Measurements from ENCODE around the gene CHD9. TPM values are rescaled to one million over a fixed set of nuclear protein-coding genes. Genes with fewer than 3 reads are reported as not detected.

Gene CHD9
- total RNA-seq, 1 experiment from 2014 or later = 18.9 TPM

DNA sequence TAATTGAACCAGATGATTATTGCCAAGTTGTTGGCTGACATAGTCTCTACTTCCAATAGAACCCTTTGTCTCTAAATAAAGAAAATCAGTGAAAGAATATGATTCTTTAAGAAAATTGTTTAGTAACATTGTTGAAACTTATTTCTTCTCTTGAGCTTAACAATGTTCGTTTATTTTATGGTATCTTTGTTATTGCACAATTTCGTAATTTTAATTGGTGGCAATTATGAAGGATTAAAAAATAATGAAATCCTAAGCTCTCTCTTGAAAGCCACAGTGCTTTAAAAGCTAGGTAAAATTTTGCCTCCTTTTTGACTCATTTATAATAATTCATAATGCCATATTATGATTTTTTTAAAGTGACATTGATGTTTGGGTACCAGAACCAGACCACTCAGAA, 230.4 kb downstream of the CHD9 start:
- Histone ChIP-seq H3K4me1 (ENCODE audit: control insufficient read depth in 1 of 2, insufficient read depth in 2 of 2, low read length in 2 of 2) (no peaks in the 10 kb centered on the region), H3K9me2 (ENCODE audit: insufficient read depth) (no peaks in the 10 kb centered on the region), H3K27me3 (ENCODE audit: insufficient read depth, low read length) (no peaks in the 10 kb centered on the region), H3K9me3 (ENCODE audit: control insufficient read depth in 1 of 2, insufficient read depth in 1 of 2, low read depth in 1 of 2, low read length in 2 of 2) (no peaks in the 10 kb centered on the region), H4K20me1 (ENCODE audit: insufficient read depth) (no peaks in the 10 kb centered on the region), H3K79me2 (ENCODE audit: insufficient read depth, low read length) (no peaks in the 10 kb centered on the region), H3K9ac (ENCODE audit: low read length) (no peak overlapping the region), H3K36me3 (ENCODE audit: control insufficient read depth in 1 of 2, insufficient read depth in 2 of 2, low read length in 2 of 2) (0 out of 4 replicates have a peak, but pooled peaks cover 0 to 2% of the 10 kb centered on the region in 2 experiments), H3K4me3 (replicated peaks in 1 of 2; ENCODE audit: low read depth in 1 of 2, low read length in 2 of 2) (no peak overlapping the region), H2AFZ (ENCODE audit: low read depth, low read length, poor library complexity, severe bottlenecking) (no peak overlapping the region), H3K27ac (ENCODE audit: low read depth, low read length) (no peak overlapping the region), H3K4me2 (ENCODE audit: low read length) (no peak overlapping the region)
- CTCF ChIA-PET = no interaction called here
- TF ChIP-seq, protein P1, sequence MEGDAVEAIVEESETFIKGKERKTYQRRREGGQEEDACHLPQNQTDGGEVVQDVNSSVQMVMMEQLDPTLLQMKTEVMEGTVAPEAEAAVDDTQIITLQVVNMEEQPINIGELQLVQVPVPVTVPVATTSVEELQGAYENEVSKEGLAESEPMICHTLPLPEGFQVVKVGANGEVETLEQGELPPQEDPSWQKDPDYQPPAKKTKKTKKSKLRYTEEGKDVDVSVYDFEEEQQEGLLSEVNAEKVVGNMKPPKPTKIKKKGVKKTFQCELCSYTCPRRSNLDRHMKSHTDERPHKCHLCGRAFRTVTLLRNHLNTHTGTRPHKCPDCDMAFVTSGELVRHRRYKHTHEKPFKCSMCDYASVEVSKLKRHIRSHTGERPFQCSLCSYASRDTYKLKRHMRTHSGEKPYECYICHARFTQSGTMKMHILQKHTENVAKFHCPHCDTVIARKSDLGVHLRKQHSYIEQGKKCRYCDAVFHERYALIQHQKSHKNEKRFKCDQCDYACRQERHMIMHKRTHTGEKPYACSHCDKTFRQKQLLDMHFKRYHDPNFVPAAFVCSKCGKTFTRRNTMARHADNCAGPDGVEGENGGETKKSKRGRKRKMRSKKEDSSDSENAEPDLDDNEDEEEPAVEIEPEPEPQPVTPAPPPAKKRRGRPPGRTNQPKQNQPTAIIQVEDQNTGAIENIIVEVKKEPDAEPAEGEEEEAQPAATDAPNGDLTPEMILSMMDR (IDR thresholded peaks at IDR 0.05 in 2 of 3, conservative IDR thresholded peaks at IDR 0.05 in 1 of 3; ENCODE audit: borderline replicate concordance in 1 of 3, insufficient read depth in 1 of 3, low read depth in 2 of 3, low read length in 2 of 3) = no peak
- TF ChIP-seq ZNF274 (IDR thresholded peaks at IDR 0.05; ENCODE audit: low read depth, low read length) = no peak
- no peak for TF ChIP-seq SRF (IDR thresholded peaks at IDR 0.05; ENCODE audit: low read depth)
- TF ChIP-seq, protein P2, sequence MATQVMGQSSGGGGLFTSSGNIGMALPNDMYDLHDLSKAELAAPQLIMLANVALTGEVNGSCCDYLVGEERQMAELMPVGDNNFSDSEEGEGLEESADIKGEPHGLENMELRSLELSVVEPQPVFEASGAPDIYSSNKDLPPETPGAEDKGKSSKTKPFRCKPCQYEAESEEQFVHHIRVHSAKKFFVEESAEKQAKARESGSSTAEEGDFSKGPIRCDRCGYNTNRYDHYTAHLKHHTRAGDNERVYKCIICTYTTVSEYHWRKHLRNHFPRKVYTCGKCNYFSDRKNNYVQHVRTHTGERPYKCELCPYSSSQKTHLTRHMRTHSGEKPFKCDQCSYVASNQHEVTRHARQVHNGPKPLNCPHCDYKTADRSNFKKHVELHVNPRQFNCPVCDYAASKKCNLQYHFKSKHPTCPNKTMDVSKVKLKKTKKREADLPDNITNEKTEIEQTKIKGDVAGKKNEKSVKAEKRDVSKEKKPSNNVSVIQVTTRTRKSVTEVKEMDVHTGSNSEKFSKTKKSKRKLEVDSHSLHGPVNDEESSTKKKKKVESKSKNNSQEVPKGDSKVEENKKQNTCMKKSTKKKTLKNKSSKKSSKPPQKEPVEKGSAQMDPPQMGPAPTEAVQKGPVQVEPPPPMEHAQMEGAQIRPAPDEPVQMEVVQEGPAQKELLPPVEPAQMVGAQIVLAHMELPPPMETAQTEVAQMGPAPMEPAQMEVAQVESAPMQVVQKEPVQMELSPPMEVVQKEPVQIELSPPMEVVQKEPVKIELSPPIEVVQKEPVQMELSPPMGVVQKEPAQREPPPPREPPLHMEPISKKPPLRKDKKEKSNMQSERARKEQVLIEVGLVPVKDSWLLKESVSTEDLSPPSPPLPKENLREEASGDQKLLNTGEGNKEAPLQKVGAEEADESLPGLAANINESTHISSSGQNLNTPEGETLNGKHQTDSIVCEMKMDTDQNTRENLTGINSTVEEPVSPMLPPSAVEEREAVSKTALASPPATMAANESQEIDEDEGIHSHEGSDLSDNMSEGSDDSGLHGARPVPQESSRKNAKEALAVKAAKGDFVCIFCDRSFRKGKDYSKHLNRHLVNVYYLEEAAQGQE (IDR thresholded peaks at IDR 0.05; ENCODE audit: low read depth) = no peak
- no peak for TF ChIP-seq EZH2phosphoT487 (IDR thresholded peaks at IDR 0.05; ENCODE audit: borderline replicate concordance)
- TF ChIP-seq ZFX (IDR thresholded peaks at IDR 0.05) = no peak
- TF ChIP-seq CEBPB (IDR thresholded peaks at IDR 0.05; ENCODE audit: low read depth) = no peak
- no peak for TF ChIP-seq TCF7L2 (IDR thresholded peaks at IDR 0.05; ENCODE audit: borderline replicate concordance, extremely low read depth, insufficient read depth, insufficient read length)
- RAD21 ChIA-PET (ENCODE audit: low non-redundant PET in 1 of 2, low total read pairs in 2 of 2, uncharacterized antibody in 2 of 2, unreplicated experiment in 2 of 2) = no interaction called here
- ATAC-seq (no peak), DNase-seq (ENCODE audit: low read depth, low spot score) (no peak)
- intact Hi-C loops (cut with micrococcal nuclease) = loop anchor here (10.0 kb wide), 1 partner anchor 310 kb away; no protein-coding TSS in a partner anchor
- BruUV-seq (replicated peaks) = no TSS peak
- POLR2A ChIA-PET = no interaction called here

All from HCT116 (cell line).